ENCODE measurements around the gene GZMM.

The GZMM gene

DNA sequence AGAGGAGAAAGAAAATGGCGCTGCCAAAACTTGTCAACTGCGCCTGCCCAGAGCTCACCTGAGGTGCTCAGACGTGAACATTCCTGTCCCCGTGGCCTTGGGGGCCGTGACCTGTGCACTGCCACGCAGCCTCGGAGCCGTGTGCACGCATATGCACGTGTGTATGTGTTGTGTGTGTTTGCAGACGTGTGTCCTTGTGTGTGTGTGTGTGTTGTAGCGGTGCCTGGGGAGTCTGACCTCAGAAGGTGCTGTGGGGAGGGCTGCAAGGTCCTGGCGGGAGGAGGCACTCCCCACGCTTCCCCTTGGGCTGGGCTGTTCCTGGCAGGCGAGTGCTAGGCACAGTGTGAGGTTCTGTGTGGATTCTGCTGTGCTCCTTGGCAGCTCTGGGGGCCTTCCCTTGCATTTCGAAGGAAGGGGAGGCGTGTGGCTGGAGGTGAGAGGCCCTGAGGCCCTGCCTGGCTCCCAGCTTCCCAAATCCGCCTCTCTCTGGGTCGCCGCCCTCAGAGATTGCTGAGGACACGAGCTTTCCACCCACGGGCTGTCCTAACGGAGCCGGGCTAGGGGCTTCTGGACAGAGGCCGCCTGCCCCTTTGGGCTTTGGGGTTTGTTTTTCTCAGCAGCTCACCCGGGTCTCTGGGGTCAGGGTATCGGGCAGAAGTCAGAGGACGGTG lies 33.0 kb downstream of the GZMM start:
- ChIA-PET POLR2A (interaction anchor here (0.7 kb wide), 1 partner anchor 126 kb away, joined by 4 read pairs; no protein-coding TSS in a partner anchor), CTCF (interaction anchor here (1.2 kb wide), 1 partner anchor 157 kb away, joined by 3 read pairs; no protein-coding TSS in a partner anchor)
- no peak for DNase-seq (ENCODE audit: extremely low spot score)
- TF ChIP-seq, protein P1, sequence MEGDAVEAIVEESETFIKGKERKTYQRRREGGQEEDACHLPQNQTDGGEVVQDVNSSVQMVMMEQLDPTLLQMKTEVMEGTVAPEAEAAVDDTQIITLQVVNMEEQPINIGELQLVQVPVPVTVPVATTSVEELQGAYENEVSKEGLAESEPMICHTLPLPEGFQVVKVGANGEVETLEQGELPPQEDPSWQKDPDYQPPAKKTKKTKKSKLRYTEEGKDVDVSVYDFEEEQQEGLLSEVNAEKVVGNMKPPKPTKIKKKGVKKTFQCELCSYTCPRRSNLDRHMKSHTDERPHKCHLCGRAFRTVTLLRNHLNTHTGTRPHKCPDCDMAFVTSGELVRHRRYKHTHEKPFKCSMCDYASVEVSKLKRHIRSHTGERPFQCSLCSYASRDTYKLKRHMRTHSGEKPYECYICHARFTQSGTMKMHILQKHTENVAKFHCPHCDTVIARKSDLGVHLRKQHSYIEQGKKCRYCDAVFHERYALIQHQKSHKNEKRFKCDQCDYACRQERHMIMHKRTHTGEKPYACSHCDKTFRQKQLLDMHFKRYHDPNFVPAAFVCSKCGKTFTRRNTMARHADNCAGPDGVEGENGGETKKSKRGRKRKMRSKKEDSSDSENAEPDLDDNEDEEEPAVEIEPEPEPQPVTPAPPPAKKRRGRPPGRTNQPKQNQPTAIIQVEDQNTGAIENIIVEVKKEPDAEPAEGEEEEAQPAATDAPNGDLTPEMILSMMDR (IDR thresholded peaks at IDR 0.05; ENCODE audit: control extremely low read depth, extremely low read depth, low read depth, missing control alignments) = no peak

DNA sequence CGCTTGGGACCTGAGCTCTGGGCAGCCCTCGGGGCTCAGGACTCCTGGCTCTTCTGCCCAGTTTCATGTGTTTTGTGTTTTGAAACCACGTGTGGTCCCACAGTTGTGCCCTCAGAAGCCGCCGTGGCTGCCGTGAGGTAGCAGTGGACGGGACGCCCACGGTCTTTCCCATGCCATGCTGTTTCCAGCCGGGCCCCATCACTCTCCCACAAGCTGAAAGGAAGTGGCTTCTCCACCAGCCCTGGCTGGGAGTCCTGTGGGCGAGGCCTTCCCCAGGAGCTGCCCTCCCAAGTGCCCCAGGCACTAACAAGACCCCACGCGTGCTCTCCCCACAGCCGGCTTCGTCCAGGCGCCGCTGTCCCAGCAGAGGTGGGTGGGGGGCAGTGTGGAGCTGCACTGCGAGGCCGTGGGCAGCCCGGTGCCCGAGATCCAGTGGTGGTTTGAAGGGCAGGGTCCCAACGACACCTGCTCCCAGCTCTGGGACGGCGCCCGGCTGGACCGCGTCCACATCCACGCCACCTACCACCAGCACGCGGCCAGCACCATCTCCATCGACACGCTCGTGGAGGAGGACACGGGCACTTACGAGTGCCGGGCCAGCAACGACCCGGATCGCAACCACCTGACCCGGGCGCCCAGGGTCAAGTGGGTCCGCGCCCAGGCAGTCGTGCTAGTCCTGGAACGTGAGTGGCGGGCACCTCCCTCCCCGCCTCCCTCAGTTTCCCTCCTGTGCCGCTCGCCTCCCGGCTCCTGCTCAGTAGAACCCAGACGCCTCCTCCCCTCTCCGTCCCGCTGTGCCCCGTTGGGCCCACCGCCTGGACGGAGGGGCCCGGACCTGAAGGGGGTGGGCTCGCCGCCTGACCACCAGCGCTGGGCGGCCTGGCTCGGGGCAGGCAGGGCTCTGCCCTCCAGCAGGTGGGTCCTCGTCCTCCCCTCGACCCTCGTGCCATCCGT lies 33.9 kb downstream of the GZMM start:
- TF ChIP-seq, protein P1 (IDR thresholded peaks at IDR 0.05; ENCODE audit: control extremely low read depth, extremely low read depth, low read depth, missing control alignments) = no peak
- ChIA-PET POLR2A (no interaction called here), CTCF (no interaction called here)
- no peak for DNase-seq (ENCODE audit: extremely low spot score)

DNA sequence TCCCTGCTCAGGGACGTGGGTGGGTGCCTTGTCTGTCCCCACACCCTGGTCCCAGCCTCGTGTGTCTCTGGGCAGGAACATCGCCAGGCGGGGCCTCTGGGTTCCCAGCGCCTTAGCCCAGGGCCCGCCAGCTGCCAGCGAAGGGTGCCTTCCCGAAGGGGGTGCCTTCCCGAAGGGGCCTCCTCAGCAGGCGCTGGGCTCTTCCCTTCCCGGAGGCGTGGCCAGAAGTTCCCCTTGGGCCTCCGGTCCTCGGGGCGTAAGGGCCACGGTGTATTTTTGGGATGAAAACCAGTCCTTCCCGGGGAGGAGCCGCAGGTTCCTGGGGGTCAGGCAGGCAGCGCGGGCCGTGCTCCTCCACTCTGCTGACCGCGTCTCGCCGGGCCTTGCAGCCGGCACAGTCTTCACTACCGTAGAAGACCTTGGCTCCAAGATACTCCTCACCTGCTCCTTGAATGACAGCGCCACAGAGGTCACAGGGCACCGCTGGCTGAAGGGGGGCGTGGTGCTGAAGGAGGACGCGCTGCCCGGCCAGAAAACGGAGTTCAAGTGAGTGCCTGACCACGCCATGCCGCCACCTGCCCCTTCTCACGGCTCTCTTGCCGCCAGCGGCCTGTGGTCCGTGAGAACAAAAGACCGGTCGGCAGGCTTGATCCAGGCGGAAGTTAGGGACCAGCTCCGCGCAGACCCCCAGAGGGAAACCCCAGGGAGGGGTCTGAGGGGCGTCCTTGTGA lies 35.4 kb downstream of the GZMM start:
- ChIA-PET CTCF (no interaction called here), POLR2A (no interaction called here)
- DNase-seq (ENCODE audit: extremely low spot score) = no peak
- TF ChIP-seq, protein P1 (IDR thresholded peaks at IDR 0.05; ENCODE audit: control extremely low read depth, extremely low read depth, low read depth, missing control alignments) = no peak

DNA sequence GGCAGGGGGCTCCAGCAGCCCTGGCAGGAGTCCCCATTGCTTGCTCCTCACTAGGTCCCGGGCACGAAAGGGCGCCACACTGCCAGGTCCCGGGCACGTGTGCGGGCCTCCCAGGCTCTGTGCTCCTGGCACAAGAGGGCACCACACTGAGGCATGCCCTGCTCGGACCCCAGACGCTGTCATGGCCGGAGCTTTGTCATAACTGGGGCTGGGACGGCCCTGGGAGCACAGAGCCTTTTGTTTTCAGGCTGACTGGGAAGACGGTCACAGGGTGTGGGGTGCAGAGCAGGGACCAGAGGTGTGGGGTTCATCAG lies 35.9 kb downstream of the GZMM start:
- ChIA-PET CTCF (no interaction called here), POLR2A (no interaction called here)
- TF ChIP-seq, protein P1 (IDR thresholded peaks at IDR 0.05; ENCODE audit: control extremely low read depth, extremely low read depth, low read depth, missing control alignments) = no peak
- DNase-seq (ENCODE audit: extremely low spot score) = no peak

DNA sequence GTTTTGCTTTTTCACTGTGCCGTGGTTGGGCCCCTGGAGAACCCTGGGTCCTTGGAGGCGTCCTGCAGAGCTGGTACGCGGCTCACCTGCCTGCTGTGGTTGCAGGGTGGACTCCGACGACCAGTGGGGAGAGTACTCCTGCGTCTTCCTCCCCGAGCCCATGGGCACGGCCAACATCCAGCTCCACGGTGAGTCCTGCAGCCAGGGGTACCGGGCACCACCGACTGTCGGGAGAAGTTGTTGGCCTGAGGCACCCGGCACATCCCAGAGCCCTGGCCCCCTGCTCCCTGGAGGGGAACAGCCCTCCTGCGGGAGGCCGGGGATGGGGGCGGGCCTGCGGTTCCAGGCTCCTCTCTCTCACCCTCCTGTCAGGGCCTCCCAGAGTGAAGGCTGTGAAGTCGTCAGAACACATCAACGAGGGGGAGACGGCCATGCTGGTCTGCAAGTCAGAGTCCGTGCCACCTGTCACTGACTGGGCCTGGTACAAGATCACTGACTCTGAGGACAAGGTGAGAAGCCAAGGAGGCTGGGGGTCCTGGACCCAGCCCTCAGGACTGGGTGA lies 36.5 kb downstream of the GZMM start:
- ChIA-PET POLR2A (no interaction called here), CTCF (no interaction called here)
- TF ChIP-seq, protein P1 (IDR thresholded peaks at IDR 0.05; ENCODE audit: control extremely low read depth, extremely low read depth, low read depth, missing control alignments) = no peak
- DNase-seq (ENCODE audit: extremely low spot score) = no peak
